ENCODE data around the gene RECQL5.

RECQL5 gene

DNA sequence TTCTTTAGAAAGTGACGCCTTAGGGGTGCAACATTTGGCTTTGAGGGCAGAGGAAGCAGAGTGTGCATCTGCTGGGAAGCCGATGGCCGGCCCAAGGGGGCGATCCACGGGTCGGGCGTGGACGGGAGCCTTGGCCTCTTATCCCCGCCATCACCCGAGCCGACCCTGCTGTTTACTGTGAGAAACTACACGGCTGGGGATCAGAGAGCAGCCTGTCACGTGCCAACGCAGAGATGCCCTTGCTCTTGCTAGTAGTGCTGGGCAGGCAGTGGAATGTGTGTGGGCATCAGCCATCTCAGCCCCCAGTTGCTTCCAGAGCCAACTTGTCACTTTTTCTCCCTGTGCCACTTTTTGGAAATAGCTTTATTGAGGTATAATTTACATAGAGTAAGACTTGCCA, 27.6 kb upstream of the RECQL5 start:
- POLR2A ChIA-PET = no interaction called here
- CTCF ChIA-PET = interaction anchor here (0.7 kb wide), 1 partner anchor 11 kb away, joined by 3 read pairs; no protein-coding TSS in a partner anchor
- TF ChIP-seq LEF1 (IDR thresholded peaks at IDR 0.05; ENCODE audit: borderline replicate concordance) = no peak
- no peak for TF ChIP-seq NFRKB (IDR thresholded peaks at IDR 0.05)
- TF ChIP-seq ZNF384 (IDR thresholded peaks at IDR 0.05) = no peak
- TF ChIP-seq ARNT (IDR thresholded peaks at IDR 0.05) = no peak
- TF ChIP-seq CTBP1 (IDR thresholded peaks at IDR 0.05; ENCODE audit: borderline replicate concordance) = no peak
- no peak for TF ChIP-seq ELF4 (IDR thresholded peaks at IDR 0.05)
- TF ChIP-seq HDGF (IDR thresholded peaks at IDR 0.05; ENCODE audit: borderline replicate concordance) = no peak
- TF ChIP-seq L3MBTL2 (conservative IDR thresholded peaks at IDR 0.05) = no peak
- TF ChIP-seq SUZ12 (IDR thresholded peaks at IDR 0.05) = no peak
- no peak for TF ChIP-seq FOXK2 (IDR thresholded peaks at IDR 0.05)
- TF ChIP-seq SP1 (IDR thresholded peaks at IDR 0.05) = no peak
- TF ChIP-seq, protein P1, sequence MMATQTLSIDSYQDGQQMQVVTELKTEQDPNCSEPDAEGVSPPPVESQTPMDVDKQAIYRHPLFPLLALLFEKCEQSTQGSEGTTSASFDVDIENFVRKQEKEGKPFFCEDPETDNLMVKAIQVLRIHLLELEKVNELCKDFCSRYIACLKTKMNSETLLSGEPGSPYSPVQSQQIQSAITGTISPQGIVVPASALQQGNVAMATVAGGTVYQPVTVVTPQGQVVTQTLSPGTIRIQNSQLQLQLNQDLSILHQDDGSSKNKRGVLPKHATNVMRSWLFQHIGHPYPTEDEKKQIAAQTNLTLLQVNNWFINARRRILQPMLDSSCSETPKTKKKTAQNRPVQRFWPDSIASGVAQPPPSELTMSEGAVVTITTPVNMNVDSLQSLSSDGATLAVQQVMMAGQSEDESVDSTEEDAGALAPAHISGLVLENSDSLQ (IDR thresholded peaks at IDR 0.05) = no peak
- TF ChIP-seq FOXM1 (IDR thresholded peaks at IDR 0.05; ENCODE audit: borderline replicate concordance) = no peak
- TF ChIP-seq BHLHE40 (IDR thresholded peaks at IDR 0.05; ENCODE audit: borderline replicate concordance) = no peak
- no peak for TF ChIP-seq FOXA1 (IDR thresholded peaks at IDR 0.05)
- no peak for TF ChIP-seq TARDBP (IDR thresholded peaks at IDR 0.05)
- DNase-seq (ENCODE audit: extremely low spot score) = no peak

- no peak for TF ChIP-seq SUZ12 (IDR thresholded peaks at IDR 0.05)
- TF ChIP-seq LEF1 (IDR thresholded peaks at IDR 0.05; ENCODE audit: borderline replicate concordance) = no peak
- no peak for TF ChIP-seq FOXM1 (IDR thresholded peaks at IDR 0.05; ENCODE audit: borderline replicate concordance)
- TF ChIP-seq, protein P1 (IDR thresholded peaks at IDR 0.05) = no peak
- no peak for TF ChIP-seq TARDBP (IDR thresholded peaks at IDR 0.05)
- no peak for TF ChIP-seq ELF4 (IDR thresholded peaks at IDR 0.05)
- no peak for TF ChIP-seq L3MBTL2 (conservative IDR thresholded peaks at IDR 0.05)
- TF ChIP-seq CTBP1 (IDR thresholded peaks at IDR 0.05; ENCODE audit: borderline replicate concordance) = no peak
- no peak for TF ChIP-seq NFRKB (IDR thresholded peaks at IDR 0.05)
- TF ChIP-seq HDGF (IDR thresholded peaks at IDR 0.05; ENCODE audit: borderline replicate concordance) = no peak
- TF ChIP-seq BHLHE40 (IDR thresholded peaks at IDR 0.05; ENCODE audit: borderline replicate concordance) = no peak
- TF ChIP-seq FOXA1 (IDR thresholded peaks at IDR 0.05) = no peak
- TF ChIP-seq SP1 (IDR thresholded peaks at IDR 0.05) = no peak
- TF ChIP-seq ZNF384 (IDR thresholded peaks at IDR 0.05) = no peak
- TF ChIP-seq FOXK2 (IDR thresholded peaks at IDR 0.05) = no peak
- TF ChIP-seq ARNT (IDR thresholded peaks at IDR 0.05) = no peak
- DNase-seq (ENCODE audit: extremely low spot score) = no peak
- POLR2A ChIA-PET = interaction anchor here (1.3 kb wide), 1 partner anchor 86 kb away, joined by 6 read pairs; no protein-coding TSS in a partner anchor
- CTCF ChIA-PET = interaction anchor here (0.5 to 0.7 kb wide), 2 partner anchors 12 to 52 kb away, joined by 3 read pairs; no protein-coding TSS in a partner anchor
These were observed 26.8 kb upstream of the RECQL5 start for GRCh38 chr17:75693500-75694481.

DNA sequence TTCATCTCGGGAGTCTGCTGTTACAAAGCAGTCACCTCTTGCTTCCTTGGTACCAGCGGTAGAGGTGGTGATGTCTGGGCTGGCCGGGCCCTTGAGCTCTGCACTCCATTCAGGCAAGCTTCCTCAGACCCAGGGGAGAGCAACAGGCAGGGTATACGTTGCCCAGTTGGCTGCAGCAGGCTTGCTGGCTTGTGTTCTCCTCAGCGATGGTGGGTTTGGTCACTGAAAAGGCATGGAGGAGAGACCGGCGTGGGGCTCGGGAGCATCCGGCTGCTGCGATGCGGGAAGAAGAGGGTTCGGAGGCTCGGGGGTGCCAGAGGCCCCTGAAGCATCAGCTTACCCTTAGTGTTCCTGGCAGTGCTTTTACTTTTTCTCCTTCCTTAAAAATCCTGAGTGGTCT, 26.0 kb upstream of the RECQL5 start:
- ChIA-PET CTCF (no interaction called here), POLR2A (interaction anchor here (1.3 kb wide), 1 partner anchor 87 kb away, joined by 6 read pairs; no protein-coding TSS in a partner anchor)
- TF ChIP-seq FOXA1 (IDR thresholded peaks at IDR 0.05) = no peak
- TF ChIP-seq ARNT (IDR thresholded peaks at IDR 0.05) = no peak
- TF ChIP-seq TARDBP (IDR thresholded peaks at IDR 0.05) = no peak
- TF ChIP-seq ZNF384 (IDR thresholded peaks at IDR 0.05) = no peak
- TF ChIP-seq SP1 (IDR thresholded peaks at IDR 0.05) = no peak
- no peak for TF ChIP-seq LEF1 (IDR thresholded peaks at IDR 0.05; ENCODE audit: borderline replicate concordance)
- no peak for TF ChIP-seq NFRKB (IDR thresholded peaks at IDR 0.05)
- TF ChIP-seq L3MBTL2 (conservative IDR thresholded peaks at IDR 0.05) = no peak
- TF ChIP-seq, protein P1 (IDR thresholded peaks at IDR 0.05) = no peak
- no peak for TF ChIP-seq ELF4 (IDR thresholded peaks at IDR 0.05)
- no peak for TF ChIP-seq FOXK2 (IDR thresholded peaks at IDR 0.05)
- no peak for TF ChIP-seq SUZ12 (IDR thresholded peaks at IDR 0.05)
- no peak for TF ChIP-seq FOXM1 (IDR thresholded peaks at IDR 0.05; ENCODE audit: borderline replicate concordance)
- TF ChIP-seq HDGF (IDR thresholded peaks at IDR 0.05; ENCODE audit: borderline replicate concordance) = no peak
- TF ChIP-seq CTBP1 (IDR thresholded peaks at IDR 0.05; ENCODE audit: borderline replicate concordance) = no peak
- no peak for TF ChIP-seq BHLHE40 (IDR thresholded peaks at IDR 0.05; ENCODE audit: borderline replicate concordance)
- no peak for DNase-seq (ENCODE audit: extremely low spot score)

GRCh38 chr17:75691801-75692626, 25.1 kb upstream of the RECQL5 start:
- ChIA-PET CTCF (no interaction called here), POLR2A (interaction anchor here (1.3 kb wide), 1 partner anchor 88 kb away, joined by 6 read pairs; no protein-coding TSS in a partner anchor)
- DNase-seq (ENCODE audit: extremely low spot score) = no peak
- TF ChIP-seq, protein P1 (IDR thresholded peaks at IDR 0.05) = 0 out of 2 replicates have a peak, but pooled peaks have one; percentile 11
- TF ChIP-seq ARNT (IDR thresholded peaks at IDR 0.05) (no peak), HDGF (IDR thresholded peaks at IDR 0.05; ENCODE audit: borderline replicate concordance) (no peak), FOXA1 (IDR thresholded peaks at IDR 0.05) (no peak), SP1 (IDR thresholded peaks at IDR 0.05) (no peak), TARDBP (IDR thresholded peaks at IDR 0.05) (no peak), ZNF384 (IDR thresholded peaks at IDR 0.05) (no peak), CTBP1 (IDR thresholded peaks at IDR 0.05; ENCODE audit: borderline replicate concordance) (no peak), NFRKB (IDR thresholded peaks at IDR 0.05) (no peak)

Measured in HEK293T (cell line).